Activated CD4-positive, alpha-beta memory T cell treated with anti-CD3 and anti-CD28 coated beads, Interleukin-2, amount 10 ng/mL, durations not matched to agents 7 days and 5 days (primary cell): ENCODE measurements around the gene ATXN7L1. TPM values are rescaled to one million over a fixed set of nuclear protein-coding genes. Genes with fewer than 3 reads are reported as not detected.
A peak's percentile ranks its signal among the peaks of the same experiment; 100 is the strongest.

ENCODE experiments used
- CTCF ChIA-PET: fragments of 350-600 bp; sonication (Branson Sonifier 250); formaldehyde crosslinking; loops from one replicate; lab custom pipeline; 2021; ENCODE audit warnings: antibody characterized with exemption, inconsistent platforms; lab: Charles Lee
- POLR2A ChIA-PET: fragments of 350-600 bp; sonication (Branson Sonifier 250); formaldehyde crosslinking; loops from one replicate; lab custom pipeline; 2021; ENCODE audit warnings: antibody characterized with exemption; lab: Charles Lee
- DNase-seq: peaks from one replicate; pipeline ENCODE4 v3.0.0-alpha.2; 2020
- H3K27ac Mint-ChIP-seq: one replicate; pipeline ENCODE4 v1.8.0; 2021; ENCODE audit warnings: mild to moderate bottlenecking, mixed read lengths
- H3K27me3 Mint-ChIP-seq: one replicate; pipeline ENCODE4 v1.8.0; 2021; ENCODE audit warnings: mixed read lengths
- H3K36me3 Mint-ChIP-seq: one replicate; pipeline ENCODE4 v1.8.0; 2021; ENCODE audit warnings: low read depth, mixed read lengths
- H3K4me1 Mint-ChIP-seq: one replicate; pipeline ENCODE4 v1.8.0; 2021; ENCODE audit warnings: mixed read lengths
- H3K4me3 Mint-ChIP-seq: one replicate; pipeline ENCODE4 v1.8.0; 2021; ENCODE audit warnings: mild to moderate bottlenecking, mixed read lengths
- H3K9me3 Mint-ChIP-seq: one replicate; pipeline ENCODE4 v1.8.0; 2021; ENCODE audit warnings: mixed read lengths
- total RNA-seq, 2 experiments: library from RNA; stranded (reverse); gene quantifications; one replicate each; pipeline ENCODE4 v1.2.3, GENCODE V29; 2021

ATXN7L1 gene
- total RNA-seq, 2 experiments from 2014 or later, result 27.1 to 28.1 TPM

- H3K36me3 Mint-ChIP-seq, result peaks cover 31% of the 10 kb centered on the region
- no peaks in the 10 kb centered on the region for H3K27me3 Mint-ChIP-seq
- no peak overlapping the region for H3K27ac Mint-ChIP-seq
- H3K4me1 Mint-ChIP-seq, result peaks cover 69% of the 10 kb centered on the region
- no peaks in the 10 kb centered on the region for H3K9me3 Mint-ChIP-seq
- ChIA-PET POLR2A (interaction anchor here (1.0 to 1.4 kb wide), 4 partner anchors 11 to 348 kb away, joined by 3 to 4 read pairs (median 3); no protein-coding TSS in a partner anchor), CTCF (interaction anchor here (1.5 to 5.9 kb wide), 2 partner anchors 15 to 17 kb away, joined by 5 to 44 read pairs; no protein-coding TSS in a partner anchor)
- no peak for DNase-seq
- H3K4me3 Mint-ChIP-seq, result no peak overlapping the region
Measured at GRCh38 chr7:105674200-105674920, 202.0 kb downstream of the ATXN7L1 start.

GRCh38 chr7:105673367-105674084 is 202.9 kb downstream of the ATXN7L1 start:
- CTCF ChIA-PET, result interaction anchor here (1.5 to 5.9 kb wide), 2 partner anchors 15 to 16 kb away, joined by 5 to 44 read pairs; no protein-coding TSS in a partner anchor
- Mint-ChIP-seq H3K4me3 (no peak overlapping the region), H3K27ac (no peak overlapping the region), H3K4me1 (peaks cover 60% of the 10 kb centered on the region), H3K27me3 (no peaks in the 10 kb centered on the region), H3K36me3 (peaks cover 29% of the 10 kb centered on the region), H3K9me3 (no peaks in the 10 kb centered on the region)
- POLR2A ChIA-PET, result interaction anchor here (1.0 to 1.4 kb wide), 6 partner anchors 12 to 349 kb away, joined by 3 to 4 read pairs (median 3); no protein-coding TSS in a partner anchor
- DNase-seq, result no peak

- H3K9me3 Mint-ChIP-seq, result no peaks in the 10 kb centered on the region
- H3K4me3 Mint-ChIP-seq, result no peak overlapping the region
- H3K4me1 Mint-ChIP-seq, result peaks cover 53% of the 10 kb centered on the region
- ChIA-PET CTCF (interaction anchor here (0.5 to 5.9 kb wide), 3 partner anchors 15 to 704 kb away, joined by 3 to 44 read pairs (median 4); no protein-coding TSS in a partner anchor), POLR2A (interaction anchor here (0.8 to 1.2 kb wide), 4 partner anchors 11 to 203 kb away, joined by 3 read pairs; no protein-coding TSS in a partner anchor)
- peaks cover 26% of the 10 kb centered on the region for H3K36me3 Mint-ChIP-seq
- DNase-seq, result no peak
- H3K27ac Mint-ChIP-seq, result no peak overlapping the region
- no peaks in the 10 kb centered on the region for H3K27me3 Mint-ChIP-seq
Measured at GRCh38 chr7:105672801-105673200, 203.6 kb downstream of the ATXN7L1 start.

GRCh38 chr7:105666324-105666723 is 210.1 kb downstream of the ATXN7L1 start:
- Mint-ChIP-seq H3K36me3 (peaks cover 43% of the 10 kb centered on the region), H3K9me3 (no peaks in the 10 kb centered on the region), H3K4me3 (no peak overlapping the region), H3K4me1 (peaks cover 1% of the 10 kb centered on the region), H3K27me3 (no peaks in the 10 kb centered on the region), H3K27ac (no peak overlapping the region)
- DNase-seq, result no peak
- POLR2A ChIA-PET, result no interaction called here
- CTCF ChIA-PET, result interaction anchor here (1.6 to 1.8 kb wide), 2 partner anchors 9 to 14 kb away, joined by 5 to 13 read pairs; no protein-coding TSS in a partner anchor

- H3K9me3 Mint-ChIP-seq, result no peaks in the 10 kb centered on the region
- no peak overlapping the region for H3K4me3 Mint-ChIP-seq
- POLR2A ChIA-PET, result no interaction called here
- H3K4me1 Mint-ChIP-seq, result peaks cover 1% of the 10 kb centered on the region
- H3K27ac Mint-ChIP-seq, result no peak overlapping the region
- DNase-seq, result no peak
- CTCF ChIA-PET, result interaction anchor here (1.6 to 1.8 kb wide), 2 partner anchors 9 to 13 kb away, joined by 5 to 13 read pairs; no protein-coding TSS in a partner anchor
- H3K27me3 Mint-ChIP-seq, result no peaks in the 10 kb centered on the region
- H3K36me3 Mint-ChIP-seq, result peaks cover 50% of the 10 kb centered on the region
Measured at GRCh38 chr7:105665684-105666083, 210.7 kb downstream of the ATXN7L1 start.

- Mint-ChIP-seq H3K27me3 (no peaks in the 10 kb centered on the region), H3K36me3 (peaks cover 50% of the 10 kb centered on the region), H3K27ac (no peak overlapping the region), H3K4me1 (peaks cover 1% of the 10 kb centered on the region), H3K9me3 (no peaks in the 10 kb centered on the region), H3K4me3 (no peak overlapping the region)
- DNase-seq, result no peak
- ChIA-PET CTCF (interaction anchor here (1.6 to 1.8 kb wide), 2 partner anchors 8 to 12 kb away, joined by 5 to 13 read pairs; no protein-coding TSS in a partner anchor), POLR2A (no interaction called here)
Measured at GRCh38 chr7:105664816-105665525, 211.4 kb downstream of the ATXN7L1 start.

- ChIA-PET POLR2A (interaction anchor here (1.2 kb wide), 1 partner anchor 14 kb away, joined by 5 read pairs; no protein-coding TSS in a partner anchor), CTCF (interaction anchor here (0.6 to 1.5 kb wide), 2 partner anchors 79 to 101 kb away, joined by 3 to 4 read pairs; no protein-coding TSS in a partner anchor)
- peaks cover 53% of the 10 kb centered on the region for H3K36me3 Mint-ChIP-seq
- no peak for DNase-seq
- H3K4me1 Mint-ChIP-seq, result peaks cover 1% of the 10 kb centered on the region
- H3K4me3 Mint-ChIP-seq, result no peak overlapping the region
- H3K27me3 Mint-ChIP-seq, result no peaks in the 10 kb centered on the region
- no peak overlapping the region for H3K27ac Mint-ChIP-seq
- no peaks in the 10 kb centered on the region for H3K9me3 Mint-ChIP-seq
Measured at GRCh38 chr7:105662998-105663397, 213.4 kb downstream of the ATXN7L1 start.

- no peak for DNase-seq
- H3K27ac Mint-ChIP-seq, result no peak overlapping the region
- POLR2A ChIA-PET, result interaction anchor here (0.6 kb wide), 1 partner anchor 16 kb away, joined by 3 read pairs; no protein-coding TSS in a partner anchor
- no peaks in the 10 kb centered on the region for H3K27me3 Mint-ChIP-seq
- H3K4me3 Mint-ChIP-seq, result no peak overlapping the region
- peaks cover 2% of the 10 kb centered on the region for H3K4me1 Mint-ChIP-seq
- CTCF ChIA-PET, result interaction anchor here (0.7 kb wide), 2 partner anchors 9 to 142 kb away, joined by 3 read pairs; no protein-coding TSS in a partner anchor
- H3K9me3 Mint-ChIP-seq, result no peaks in the 10 kb centered on the region
- H3K36me3 Mint-ChIP-seq, result peaks cover 57% of the 10 kb centered on the region
Measured at GRCh38 chr7:105661625-105662024, 214.8 kb downstream of the ATXN7L1 start.

- POLR2A ChIA-PET, result interaction anchor here (0.9 to 2.6 kb wide), 7 partner anchors 15 to 386 kb away, joined by 3 to 12 read pairs (median 3); no protein-coding TSS in a partner anchor
- Mint-ChIP-seq H3K4me1 (peaks cover 2% of the 10 kb centered on the region), H3K36me3 (peaks cover 39% of the 10 kb centered on the region), H3K9me3 (no peaks in the 10 kb centered on the region), H3K27me3 (no peaks in the 10 kb centered on the region), H3K4me3 (no peak overlapping the region), H3K27ac (no peak overlapping the region)
- DNase-seq, result peak; percentile 71
- CTCF ChIA-PET, result interaction anchor here (0.6 to 3.7 kb wide), 45 partner anchors 9 to 590 kb away, joined by 3 to 44 read pairs (median 4); no protein-coding TSS in a partner anchor
Measured at GRCh38 chr7:105656922-105657521, 219.4 kb downstream of the ATXN7L1 start.

GRCh38 chr7:105655500-105656380 is 220.7 kb downstream of the ATXN7L1 start:
- POLR2A ChIA-PET, result interaction anchor here (1.0 kb wide), 1 partner anchor 388 kb away, joined by 3 read pairs; no protein-coding TSS in a partner anchor
- no peaks in the 10 kb centered on the region for H3K27me3 Mint-ChIP-seq
- H3K27ac Mint-ChIP-seq, result peak overlapping the region; percentile 33
- no peak overlapping the region for H3K4me3 Mint-ChIP-seq
- CTCF ChIA-PET, result interaction anchor here (0.9 to 3.8 kb wide), 11 partner anchors 10 to 483 kb away, joined by 3 to 44 read pairs (median 4); no protein-coding TSS in a partner anchor
- peaks cover 30% of the 10 kb centered on the region for H3K36me3 Mint-ChIP-seq
- peaks cover 2% of the 10 kb centered on the region for H3K4me1 Mint-ChIP-seq
- DNase-seq, result no peak
- no peaks in the 10 kb centered on the region for H3K9me3 Mint-ChIP-seq

GRCh38 chr7:105655067-105655466 is 221.3 kb downstream of the ATXN7L1 start:
- CTCF ChIA-PET, result interaction anchor here (0.6 to 3.8 kb wide), 6 partner anchors 9 to 388 kb away, joined by 3 to 28 read pairs (median 4); no protein-coding TSS in a partner anchor
- POLR2A ChIA-PET, result no interaction called here
- Mint-ChIP-seq H3K4me1 (peaks cover 8% of the 10 kb centered on the region), H3K27ac (no peak overlapping the region), H3K27me3 (no peaks in the 10 kb centered on the region), H3K36me3 (peaks cover 25% of the 10 kb centered on the region), H3K9me3 (no peaks in the 10 kb centered on the region), H3K4me3 (no peak overlapping the region)
- DNase-seq, result no peak
